RWPE2 (cell line): ENCODE measurements around the gene SLC25A26.

Experiments used
- ATAC-seq: fragments of 200-7000 bp; cut with Tn5 transposase; 3 replicates; pipeline ENCODE4 v1.9.1; 2021; ENCODE audit warnings: low read depth
- DNase-seq: peaks from one replicate; pipeline ENCODE4 v3.0.0-alpha.2; 2020; ENCODE audit warnings: low spot score
- H3K27ac ChIP-seq: fragments of 450-650 bp; 2 replicates; pipeline ENCODE4 v1.5.1; 2017; ENCODE audit warnings: mild to moderate bottlenecking; ENCODE audit not compliant: poor library complexity, severe bottlenecking
- H3K27me3 ChIP-seq: fragments of 250-450 bp; sonication (Bioruptor Pico); 2 replicates; pipeline ENCODE4 v1.5.1; 2021; ENCODE audit warnings: mild to moderate bottlenecking, moderate library complexity; ENCODE audit not compliant: insufficient read depth, poor library complexity, severe bottlenecking
- H3K36me3 ChIP-seq: fragments of 250-450 bp; sonication (Bioruptor Pico); 2 replicates; pipeline ENCODE4 v1.5.1; 2020; ENCODE audit warnings: low read depth, mild to moderate bottlenecking, moderate library complexity
- H3K4me1 ChIP-seq: fragments of 250-450 bp; sonication (Bioruptor Pico); 2 replicates; pipeline ENCODE4 v1.5.1; 2021; ENCODE audit warnings: mild to moderate bottlenecking, moderate library complexity; ENCODE audit not compliant: insufficient read depth, poor library complexity, severe bottlenecking
- H3K4me3 ChIP-seq: fragments of 250-450 bp; sonication (Bioruptor Pico); 2 replicates; pipeline ENCODE4 v1.5.1; 2021; ENCODE audit warnings: mild to moderate bottlenecking, moderate library complexity; ENCODE audit not compliant: severe bottlenecking
- H3K9me3 ChIP-seq: fragments of 250-450 bp; sonication (Bioruptor Pico); 2 replicates; pipeline ENCODE4 v1.5.1; 2021; ENCODE audit warnings: mild to moderate bottlenecking, moderate library complexity; ENCODE audit not compliant: severe bottlenecking
- CTCF ChIP-seq: fragments of 450-650 bp; IDR thresholded peaks from one replicate; pipeline ENCODE4 v1.5.1; 2017; ENCODE audit warnings: mild to moderate bottlenecking, moderate library complexity; ENCODE audit not compliant: poor library complexity, severe bottlenecking

Gene SLC25A26

GRCh38 chr3:66267906-66268305, 47.1 kb downstream of the SLC25A26 start:
- no peak for TF ChIP-seq CTCF
- H3K27ac ChIP-seq: no peak overlapping the region
- no peak for ATAC-seq

DNA sequence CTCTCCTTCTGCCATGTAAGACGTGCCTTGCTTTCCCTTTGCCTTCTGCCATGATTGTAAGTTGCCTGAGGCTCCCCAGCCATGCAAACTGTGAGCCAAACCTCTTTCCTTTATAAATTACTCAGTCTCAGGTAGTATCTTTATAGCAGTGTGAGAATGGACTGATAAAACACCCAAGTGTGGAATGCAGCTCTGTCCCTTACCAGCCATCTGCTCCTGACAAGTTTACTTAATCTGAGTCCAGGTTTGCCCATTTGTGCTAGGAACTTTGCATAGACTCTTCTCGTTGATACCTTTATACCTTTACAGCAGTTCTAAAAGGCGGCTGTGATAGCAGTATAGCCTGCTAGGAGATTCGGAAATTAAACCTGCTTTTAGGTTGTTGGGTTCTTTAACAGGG, 48.1 kb downstream of the SLC25A26 start:
- DNase-seq: no peak
- no peak for TF ChIP-seq CTCF
- Histone ChIP-seq H3K4me1 (no peaks in the 10 kb centered on the region), H3K27ac (no peak overlapping the region), H3K4me3 (no peak overlapping the region), H3K36me3 (no peaks in the 10 kb centered on the region), H3K27me3 (no peaks in the 10 kb centered on the region), H3K9me3 (no peaks in the 10 kb centered on the region)
- ATAC-seq: no peak

More at GRCh38 chr3:66267906-66268305, 47.1 kb downstream of the SLC25A26 start:
- Histone ChIP-seq H3K27me3 (no peaks in the 10 kb centered on the region), H3K4me1 (no peaks in the 10 kb centered on the region), H3K4me3 (no peak overlapping the region), H3K36me3 (no peaks in the 10 kb centered on the region), H3K9me3 (no peaks in the 10 kb centered on the region)
- DNase-seq: no peak

- H3K4me1 ChIP-seq: no peaks in the 10 kb centered on the region
- H3K9me3 ChIP-seq: no peaks in the 10 kb centered on the region
- no peak overlapping the region for H3K4me3 ChIP-seq
- TF ChIP-seq CTCF: no peak
- ATAC-seq (no peak), DNase-seq (no peak)
- no peaks in the 10 kb centered on the region for H3K27me3 ChIP-seq
- no peaks in the 10 kb centered on the region for H3K36me3 ChIP-seq
- H3K27ac ChIP-seq: no peak overlapping the region
Measured at GRCh38 chr3:66269411-66269810, 48.6 kb downstream of the SLC25A26 start.

- no peak for ATAC-seq
- no peaks in the 10 kb centered on the region for H3K36me3 ChIP-seq
- no peaks in the 10 kb centered on the region for H3K9me3 ChIP-seq
- DNase-seq: no peak
- no peak overlapping the region for H3K4me3 ChIP-seq
- H3K4me1 ChIP-seq: no peaks in the 10 kb centered on the region
- H3K27ac ChIP-seq: no peak overlapping the region
- no peaks in the 10 kb centered on the region for H3K27me3 ChIP-seq
- no peak for TF ChIP-seq CTCF
Measured at GRCh38 chr3:66270288-66270687, 49.5 kb downstream of the SLC25A26 start.

DNA sequence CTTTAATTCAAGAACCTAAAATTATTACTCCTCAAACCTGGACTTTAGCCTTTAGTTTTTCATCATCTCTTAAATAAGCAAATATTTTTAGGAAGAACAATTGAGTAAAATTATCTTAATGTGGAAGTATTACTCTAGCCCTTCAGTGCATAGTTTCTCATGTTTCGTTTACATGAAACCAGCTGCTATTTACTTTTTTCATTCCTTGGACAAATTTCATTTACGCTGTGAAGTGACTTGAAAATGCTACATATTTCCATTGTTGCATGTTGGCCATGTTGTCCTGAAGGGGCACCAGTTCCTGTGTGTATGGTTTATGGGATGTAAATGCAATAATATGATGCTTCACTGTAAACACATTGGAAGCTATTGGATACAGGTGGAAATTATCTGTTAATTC, 49.9 kb downstream of the SLC25A26 start:
- no peak for DNase-seq
- no peak overlapping the region for H3K4me3 ChIP-seq
- ATAC-seq: no peak
- H3K4me1 ChIP-seq: no peaks in the 10 kb centered on the region
- no peak overlapping the region for H3K27ac ChIP-seq
- H3K27me3 ChIP-seq: no peaks in the 10 kb centered on the region
- no peak for TF ChIP-seq CTCF
- H3K9me3 ChIP-seq: no peaks in the 10 kb centered on the region
- no peaks in the 10 kb centered on the region for H3K36me3 ChIP-seq
